Measurements from ENCODE around the gene IMMP2L.

DNA sequence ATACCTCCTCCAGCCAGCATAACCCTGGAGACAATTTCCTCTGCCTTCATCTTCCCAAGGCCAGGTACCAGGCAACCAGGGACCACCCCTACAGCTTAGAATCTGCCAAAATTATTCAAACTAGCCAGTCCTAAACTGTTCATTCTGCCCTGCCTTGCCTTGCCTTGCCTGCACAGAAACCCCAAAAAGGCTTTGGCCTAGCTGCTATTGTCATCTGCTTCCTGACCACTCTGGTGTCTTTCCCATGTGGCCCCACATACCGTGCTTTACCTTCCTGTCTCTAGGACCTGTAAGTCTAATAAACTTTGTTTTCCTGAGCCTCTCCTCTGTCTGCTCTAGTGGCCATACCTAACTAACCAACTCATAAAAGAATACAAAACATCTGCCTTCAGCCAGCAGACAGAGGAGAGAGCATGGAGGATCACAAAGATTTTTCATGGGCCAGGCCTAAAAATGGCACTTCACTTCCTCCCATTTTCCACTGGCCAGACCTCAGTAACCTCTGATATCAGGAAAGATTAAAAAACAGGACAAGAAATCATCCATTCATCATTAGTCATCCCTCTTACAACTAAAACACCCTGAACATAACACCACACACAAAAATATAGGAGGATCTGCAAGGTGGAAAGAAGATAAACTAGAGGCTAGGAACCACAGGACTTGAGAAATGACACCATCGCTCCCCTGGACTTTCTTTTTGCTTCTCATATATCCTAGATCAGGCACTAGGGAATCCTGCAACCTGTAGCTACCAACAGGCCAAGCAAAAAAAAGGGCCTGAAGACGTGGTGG is 51.5 kb downstream of the IMMP2L start:
- TF ChIP-seq, protein P1, sequence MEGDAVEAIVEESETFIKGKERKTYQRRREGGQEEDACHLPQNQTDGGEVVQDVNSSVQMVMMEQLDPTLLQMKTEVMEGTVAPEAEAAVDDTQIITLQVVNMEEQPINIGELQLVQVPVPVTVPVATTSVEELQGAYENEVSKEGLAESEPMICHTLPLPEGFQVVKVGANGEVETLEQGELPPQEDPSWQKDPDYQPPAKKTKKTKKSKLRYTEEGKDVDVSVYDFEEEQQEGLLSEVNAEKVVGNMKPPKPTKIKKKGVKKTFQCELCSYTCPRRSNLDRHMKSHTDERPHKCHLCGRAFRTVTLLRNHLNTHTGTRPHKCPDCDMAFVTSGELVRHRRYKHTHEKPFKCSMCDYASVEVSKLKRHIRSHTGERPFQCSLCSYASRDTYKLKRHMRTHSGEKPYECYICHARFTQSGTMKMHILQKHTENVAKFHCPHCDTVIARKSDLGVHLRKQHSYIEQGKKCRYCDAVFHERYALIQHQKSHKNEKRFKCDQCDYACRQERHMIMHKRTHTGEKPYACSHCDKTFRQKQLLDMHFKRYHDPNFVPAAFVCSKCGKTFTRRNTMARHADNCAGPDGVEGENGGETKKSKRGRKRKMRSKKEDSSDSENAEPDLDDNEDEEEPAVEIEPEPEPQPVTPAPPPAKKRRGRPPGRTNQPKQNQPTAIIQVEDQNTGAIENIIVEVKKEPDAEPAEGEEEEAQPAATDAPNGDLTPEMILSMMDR (IDR thresholded peaks at IDR 0.05) = no peak
- TF ChIP-seq POLR2A (IDR thresholded peaks at IDR 0.05) = no peak

All from uterus (tissue), 2 donors.